GM12875 (cell line): Measurements from ENCODE around the gene LRRC4B.
"Not testable (repeated sequence)": the region's sequence is repeated elsewhere in the genome, so short reads cannot be mapped to it uniquely, and the experiment has no call there.

Experiments
- H3K4me3 ChIP-seq: one replicate; pipeline ENCODE4 v1.5.1; 2011; ENCODE audit warnings: low read depth, low read length, control low read depth
- CTCF ChIP-seq: IDR thresholded peaks from 2 replicates; pipeline ENCODE4 v1.5.1; 2011; ENCODE audit warnings: low read depth, mild to moderate bottlenecking, control low read depth, inconsistent platforms, low read length, moderate library complexity, borderline replicate concordance; ENCODE audit not compliant: insufficient read depth

The LRRC4B gene

DNA sequence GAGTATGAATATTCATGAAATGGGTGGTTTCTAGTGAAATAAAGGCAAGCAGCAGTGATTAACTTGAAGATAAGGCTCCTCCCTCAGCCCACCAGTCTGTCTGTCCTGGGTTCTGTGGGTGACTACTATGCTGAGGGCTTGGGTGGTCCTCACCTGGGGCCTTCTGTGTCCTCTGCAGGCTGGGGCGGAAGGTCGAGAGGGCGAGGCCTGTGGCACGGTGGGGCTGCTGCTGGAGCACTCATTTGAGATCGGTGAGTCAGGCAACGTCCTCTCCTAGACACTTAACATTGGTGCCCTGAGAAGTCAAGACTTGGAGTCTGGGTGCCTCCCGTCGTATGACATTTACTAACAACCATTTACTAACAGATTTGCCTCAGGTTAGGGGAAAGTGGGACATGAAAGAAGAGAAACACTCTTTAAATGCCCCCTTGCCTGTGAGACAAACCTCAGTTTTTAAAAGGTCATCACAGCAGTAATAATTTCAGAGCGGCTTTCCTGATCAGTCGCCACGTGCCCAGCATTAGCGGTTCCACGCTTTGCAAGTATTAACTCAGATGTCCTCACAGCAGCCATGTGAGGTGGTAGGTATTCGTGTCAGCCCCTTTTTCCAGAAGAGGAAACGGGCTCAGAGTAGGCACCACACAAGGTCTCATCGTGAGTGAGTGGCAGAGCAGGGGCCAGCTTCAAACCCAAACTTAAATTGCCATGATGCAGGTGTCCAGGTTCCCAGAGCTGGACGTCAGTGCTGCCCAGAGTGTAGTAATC lies 90.3 kb downstream of the LRRC4B start:
- no peak for TF ChIP-seq CTCF
- no peak overlapping the region for H3K4me3 ChIP-seq

GRCh38 chr19:50476907-50477238 lies 91.4 kb downstream of the LRRC4B start:
- peak overlapping the region; percentile 99 for H3K4me3 ChIP-seq
- no peak for TF ChIP-seq CTCF

DNA sequence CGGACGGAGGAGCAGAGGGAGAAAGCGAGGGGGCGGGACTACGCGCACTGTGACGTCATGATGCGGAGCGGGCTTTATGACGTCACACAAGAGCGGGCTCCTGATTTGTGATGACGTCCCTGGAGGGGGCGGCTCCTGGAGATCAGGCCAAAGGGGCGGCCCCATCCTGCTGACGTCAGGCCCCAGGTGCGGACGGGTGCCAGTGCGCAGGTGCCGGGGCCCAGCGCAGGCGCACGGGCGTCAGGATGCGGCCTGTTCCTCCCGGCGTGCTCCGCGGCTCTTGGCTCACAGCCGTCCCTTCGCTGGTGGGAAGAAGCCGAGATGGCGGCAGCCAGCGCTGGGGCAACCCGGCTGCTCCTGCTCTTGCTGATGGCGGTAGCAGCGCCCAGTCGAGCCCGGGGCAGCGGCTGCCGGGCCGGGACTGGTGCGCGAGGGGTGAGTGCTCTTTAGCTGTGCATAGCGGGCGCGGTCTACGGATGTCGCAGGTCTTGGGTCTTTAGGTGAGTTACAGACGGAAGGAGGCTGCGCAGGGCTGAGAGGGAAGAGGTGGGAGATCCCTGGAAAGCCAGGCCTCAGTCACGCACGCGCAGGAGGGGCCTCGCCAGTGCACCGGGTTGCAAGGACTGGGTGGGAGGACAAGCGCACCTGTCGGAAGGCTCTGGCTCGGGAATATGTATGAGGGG lies 91.9 kb downstream of the LRRC4B start, which contains the start of the genes EMC10 and GARIN5A:
Gene EMC10 (plus strand): TSS at position 284 of the 683 bp plus-strand sequence. CDS start 38 bp downstream, at position 322.
Gene GARIN5A (minus strand): TSS at position 625 of the 683 bp plus-strand sequence. CDS start 460 bp downstream, at position 165.
- no peak for TF ChIP-seq CTCF
- H3K4me3 ChIP-seq: peak within 1 kb of the TSS; percentile 99

GRCh38 chr19:50475736-50476223 lies 92.5 kb downstream of the LRRC4B start:
- TF ChIP-seq CTCF: no peak
- no peak overlapping the region for H3K4me3 ChIP-seq

- H3K4me3 ChIP-seq: no peak overlapping the region
These were observed 93.1 kb downstream of the LRRC4B start for GRCh38 chr19:50475101-50475568.

GRCh38 chr19:50473336-50473735 lies 94.9 kb downstream of the LRRC4B start:
- H3K4me3 ChIP-seq: not testable (repeated sequence)

More at GRCh38 chr19:50475101-50475568, 93.1 kb downstream of the LRRC4B start:
- TF ChIP-seq CTCF: no peak

GRCh38 chr19:50468818-50469217 lies 99.4 kb downstream of the LRRC4B start:
- no peak overlapping the region for H3K4me3 ChIP-seq
- TF ChIP-seq CTCF: no peak
